ENCODE data around the gene HAP1.

GRCh38 chr17:41781404-41782110 is 47.1 kb upstream of the HAP1 start:
- TF ChIP-seq CTCF (conservative IDR thresholded peaks at IDR 0.05 in 1 of 2, IDR thresholded peaks at IDR 0.05 in 1 of 2; ENCODE audit: low read depth in 1 of 2, low read length in 2 of 2) (no peak), EZH2 (IDR thresholded peaks at IDR 0.05; ENCODE audit: low read length, missing control alignments) (no peak)

All from fibroblast of lung (primary cell).